NT2/D1 (cell line): ENCODE results near the gene SIK3.

Source experiments
- SUZ12 ChIP-seq: IDR thresholded peaks from 2 replicates; pipeline ENCODE4 v1.6.1; 2011; ENCODE audit not compliant: insufficient read length, insufficient read depth; ENCODE audit errors: extremely low read depth
- YY1 ChIP-seq: IDR thresholded peaks from 2 replicates; pipeline ENCODE4 v1.6.1; 2011; ENCODE audit not compliant: insufficient read length, insufficient read depth
- ZNF274 ChIP-seq: IDR thresholded peaks from 2 replicates; pipeline ENCODE4 v1.6.1; 2011; ENCODE audit warnings: mild to moderate bottlenecking, low read depth, low read length

DNA sequence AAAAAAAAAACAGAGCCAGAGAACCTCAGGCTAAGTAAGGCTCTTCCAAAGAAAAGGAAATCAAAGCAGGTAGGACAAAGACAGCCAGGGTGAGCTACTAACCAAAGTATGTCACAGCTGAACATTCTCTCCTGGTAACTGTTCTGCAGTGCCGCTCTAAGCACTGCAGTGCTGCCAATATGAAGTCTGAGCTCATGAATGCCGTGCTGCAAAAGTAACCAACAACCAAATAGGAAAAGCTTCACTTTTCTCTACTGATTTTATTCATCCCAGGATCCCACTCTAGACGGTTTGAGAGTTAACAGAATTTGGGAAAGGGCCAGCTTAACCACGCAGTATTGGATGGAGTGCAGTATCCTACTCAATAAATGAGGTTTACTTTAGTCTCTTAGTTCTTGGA, 3.5 kb downstream of the SIK3 start:
- TF ChIP-seq SUZ12 (no peak), YY1 (no peak), ZNF274 (no peak)
